ENCODE measurements around the gene TPSAB1.
"Not testable (repeated sequence)": the region's sequence is repeated elsewhere in the genome, so short reads cannot be mapped to it uniquely, and the experiment has no call there.

Gene TPSAB1

GRCh38 chr16:1243907-1244850 is 3.7 kb downstream of the TPSAB1 start:
- not testable (repeated sequence) for H3K36me3 ChIP-seq (replicated peaks; ENCODE audit: low read depth, low read length); H3K27ac ChIP-seq (ENCODE audit: low read length); H2AFZ ChIP-seq (ENCODE audit: low read depth, low read length); H3K4me3 ChIP-seq (ENCODE audit: low read length); H3K4me2 ChIP-seq (ENCODE audit: low read length); H3K27me3 ChIP-seq (ENCODE audit: low read depth, low read length); H4K20me1 ChIP-seq (ENCODE audit: insufficient read depth, low read length); H3K9ac ChIP-seq (ENCODE audit: low read length); H3K4me1 ChIP-seq (ENCODE audit: low read length); H3K79me2 ChIP-seq (ENCODE audit: low read length); H3K9me3 ChIP-seq (ENCODE audit: insufficient read depth, low read length)

- no peaks in the 10 kb centered on the region for H4K20me1 ChIP-seq (ENCODE audit: insufficient read depth, low read length)
- H2AFZ ChIP-seq (ENCODE audit: low read depth, low read length), result no peak overlapping the region
- H3K9me3 ChIP-seq (ENCODE audit: insufficient read depth, low read length), result no peaks in the 10 kb centered on the region
- H3K36me3 ChIP-seq (replicated peaks; ENCODE audit: low read depth, low read length), result no peaks in the 10 kb centered on the region
- no peak overlapping the region for H3K9ac ChIP-seq (ENCODE audit: low read length)
- no peak overlapping the region for H3K4me2 ChIP-seq (ENCODE audit: low read length)
- TF ChIP-seq EZH2phosphoT487 (IDR thresholded peaks at IDR 0.05; ENCODE audit: low read depth) (no peak), CTCF (IDR thresholded peaks at IDR 0.05; ENCODE audit: low read depth, low read length) (no peak)
- H3K27ac ChIP-seq (ENCODE audit: low read length), result no peak overlapping the region
- H3K79me2 ChIP-seq (ENCODE audit: low read length), result no peaks in the 10 kb centered on the region
- no peak overlapping the region for H3K4me3 ChIP-seq (ENCODE audit: low read length)
- H3K27me3 ChIP-seq (ENCODE audit: low read depth, low read length), result no peaks in the 10 kb centered on the region
- no peaks in the 10 kb centered on the region for H3K4me1 ChIP-seq (ENCODE audit: low read length)
Measured at GRCh38 chr16:1244881-1245280, 4.4 kb downstream of the TPSAB1 start.

GRCh38 chr16:1245452-1246020 is 5.0 kb downstream of the TPSAB1 start:
- Histone ChIP-seq H3K4me1 (ENCODE audit: low read length) (no peaks in the 10 kb centered on the region), H2AFZ (ENCODE audit: low read depth, low read length) (no peak overlapping the region), H3K9me3 (ENCODE audit: insufficient read depth, low read length) (no peaks in the 10 kb centered on the region), H3K36me3 (replicated peaks; ENCODE audit: low read depth, low read length) (no peaks in the 10 kb centered on the region), H4K20me1 (ENCODE audit: insufficient read depth, low read length) (no peaks in the 10 kb centered on the region), H3K9ac (ENCODE audit: low read length) (no peak overlapping the region), H3K4me3 (ENCODE audit: low read length) (no peak overlapping the region), H3K79me2 (ENCODE audit: low read length) (no peaks in the 10 kb centered on the region), H3K27ac (ENCODE audit: low read length) (no peak overlapping the region), H3K4me2 (ENCODE audit: low read length) (no peak overlapping the region), H3K27me3 (ENCODE audit: low read depth, low read length) (no peaks in the 10 kb centered on the region)
- TF ChIP-seq CTCF (IDR thresholded peaks at IDR 0.05; ENCODE audit: low read depth, low read length), result no peak
- no peak for TF ChIP-seq EZH2phosphoT487 (IDR thresholded peaks at IDR 0.05; ENCODE audit: low read depth)

GRCh38 chr16:1247903-1248537 is 7.5 kb downstream of the TPSAB1 start:
- not testable (repeated sequence) for H3K36me3 ChIP-seq (replicated peaks; ENCODE audit: low read depth, low read length); H3K79me2 ChIP-seq (ENCODE audit: low read length); H4K20me1 ChIP-seq (ENCODE audit: insufficient read depth, low read length); H3K4me3 ChIP-seq (ENCODE audit: low read length); H3K27ac ChIP-seq (ENCODE audit: low read length); H3K4me2 ChIP-seq (ENCODE audit: low read length); H3K4me1 ChIP-seq (ENCODE audit: low read length); H3K9ac ChIP-seq (ENCODE audit: low read length); H3K9me3 ChIP-seq (ENCODE audit: insufficient read depth, low read length); H2AFZ ChIP-seq (ENCODE audit: low read depth, low read length); H3K27me3 ChIP-seq (ENCODE audit: low read depth, low read length)

- H3K27me3 ChIP-seq (ENCODE audit: low read depth, low read length); H3K4me2 ChIP-seq (ENCODE audit: low read length); H3K9ac ChIP-seq (ENCODE audit: low read length); H3K36me3 ChIP-seq (replicated peaks; ENCODE audit: low read depth, low read length); H3K4me1 ChIP-seq (ENCODE audit: low read length); H3K4me3 ChIP-seq (ENCODE audit: low read length); H3K79me2 ChIP-seq (ENCODE audit: low read length); H2AFZ ChIP-seq (ENCODE audit: low read depth, low read length); H4K20me1 ChIP-seq (ENCODE audit: insufficient read depth, low read length); H3K27ac ChIP-seq (ENCODE audit: low read length); H3K9me3 ChIP-seq (ENCODE audit: insufficient read depth, low read length): not testable (repeated sequence)
Measured at GRCh38 chr16:1249031-1249755, 8.7 kb downstream of the TPSAB1 start.

GRCh38 chr16:1253701-1254364 is 13.3 kb downstream of the TPSAB1 start:
- not testable (repeated sequence) for H3K4me2 ChIP-seq (ENCODE audit: low read length); H4K20me1 ChIP-seq (ENCODE audit: insufficient read depth, low read length); H3K79me2 ChIP-seq (ENCODE audit: low read length); H2AFZ ChIP-seq (ENCODE audit: low read depth, low read length); H3K9ac ChIP-seq (ENCODE audit: low read length); H3K36me3 ChIP-seq (replicated peaks; ENCODE audit: low read depth, low read length); H3K4me3 ChIP-seq (ENCODE audit: low read length); H3K27ac ChIP-seq (ENCODE audit: low read length); H3K27me3 ChIP-seq (ENCODE audit: low read depth, low read length); H3K9me3 ChIP-seq (ENCODE audit: insufficient read depth, low read length); H3K4me1 ChIP-seq (ENCODE audit: low read length)

GRCh38 chr16:1254821-1255220 is 14.3 kb downstream of the TPSAB1 start:
- H3K9ac ChIP-seq (ENCODE audit: low read length); H3K27me3 ChIP-seq (ENCODE audit: low read depth, low read length); H3K9me3 ChIP-seq (ENCODE audit: insufficient read depth, low read length); H3K4me2 ChIP-seq (ENCODE audit: low read length); H3K4me1 ChIP-seq (ENCODE audit: low read length); H4K20me1 ChIP-seq (ENCODE audit: insufficient read depth, low read length); H2AFZ ChIP-seq (ENCODE audit: low read depth, low read length); H3K36me3 ChIP-seq (replicated peaks; ENCODE audit: low read depth, low read length); H3K4me3 ChIP-seq (ENCODE audit: low read length); H3K27ac ChIP-seq (ENCODE audit: low read length); H3K79me2 ChIP-seq (ENCODE audit: low read length): not testable (repeated sequence)
